Small intestine (tissue), 16 donors: ENCODE results near the gene COA6. TPM values are rescaled to one million over a fixed set of nuclear protein-coding genes. Genes with fewer than 3 reads are reported as not detected.

Source experiments
- DNase-seq, 2 donors: peaks; one replicate each; pipeline versions ENCODE4 v3.0.0 to v3.0.0-alpha.2; 2013
- FAIRE-seq: peaks from 2 replicates; lab custom pipeline; 2012; peaks lifted over from hg19 to GRCh38; lab: Jason Lieb, UNC
- H3K27ac ChIP-seq, 3 donors: one replicate each; pipeline ENCODE4 v1.5.1; 2013; ENCODE audit warnings: low read length in 2 of 3, mild to moderate bottlenecking in 2 of 3, control low read depth in 1 of 3, inconsistent platforms in 1 of 3, low read depth in 1 of 3, moderate library complexity in 1 of 3
- H3K27me3 ChIP-seq, 3 donors: one replicate each; pipeline ENCODE4 v1.6.1; 2013; ENCODE audit warnings: low read length in 3 of 3, inconsistent platforms in 1 of 3; ENCODE audit not compliant: control insufficient read depth in 3 of 3, insufficient read depth in 3 of 3
- H3K36me3 ChIP-seq, 3 donors: one replicate each; pipeline ENCODE4 v1.6.1; 2013; ENCODE audit warnings: low read length in 3 of 3, inconsistent platforms in 1 of 3, low read depth in 1 of 3, mild to moderate bottlenecking in 1 of 3, moderate library complexity in 1 of 3; ENCODE audit not compliant: control insufficient read depth in 3 of 3, insufficient read depth in 2 of 3
- H3K4me1 ChIP-seq, 3 donors: one replicate each; pipeline ENCODE4 v1.6.1; 2013; ENCODE audit warnings: low read length in 2 of 3, inconsistent platforms in 1 of 3, low read depth in 1 of 3, mild to moderate bottlenecking in 1 of 3, moderate library complexity in 1 of 3; ENCODE audit not compliant: control insufficient read depth in 3 of 3, insufficient read depth in 2 of 3
- H3K4me3 ChIP-seq, 3 donors: one replicate each; pipeline ENCODE4 v1.5.1; 2013; ENCODE audit warnings: low read length in 3 of 3, control low read depth in 1 of 3, inconsistent platforms in 1 of 3, low read depth in 1 of 3, mild to moderate bottlenecking in 1 of 3, moderate library complexity in 1 of 3
- H3K9me3 ChIP-seq, 2 donors: one replicate each; pipeline ENCODE4 v1.6.1; 2013; ENCODE audit warnings: low read depth in 1 of 2, low read length in 1 of 2; ENCODE audit not compliant: control insufficient read depth in 2 of 2, insufficient read depth in 1 of 2
- WGBS, 3 donors: extraction: QIAGEN DNeasy Blood & Tissue Kit; methylation state at CpG; one replicate each; pipeline ENCODE4 v1.1.7; 2013; 5-methylcytosine and 5-hydroxymethylcytosine counted together
- long read RNA-seq, 10 donors: transcript quantifications; one replicate each; lab custom pipeline, GENCODE V29; 2026
- polyA plus RNA-seq, 4 donors: library from polyadenylated mRNA; stranded (reverse) in 3 of 4; unstranded in 1 of 4; fragments of 200-250 nt in 3 of 4; fragments of 120-200 nt in 1 of 4; gene quantifications; one replicate each; pipeline versions ENCODE4 v1.2.1 to v1.2.3, GENCODE V29; 2013
- donor health status: healthy with polysubstance abuse.
- donor health status: control.
- donor health status: control.
- donor health status: Bipolar disorder and iron deficiency.
- donor health status: healthy.

Gene COA6, protein sequence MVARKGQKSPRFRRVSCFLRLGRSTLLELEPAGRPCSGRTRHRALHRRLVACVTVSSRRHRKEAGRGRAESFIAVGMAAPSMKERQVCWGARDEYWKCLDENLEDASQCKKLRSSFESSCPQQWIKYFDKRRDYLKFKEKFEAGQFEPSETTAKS
- polyA plus RNA-seq = 100 to 1,000 TPM in 1 of 4 donors, 10 to 100 TPM in 3; 45.4 to 154 (median 88.8) TPM
- long read RNA-seq, donor 1 = 0 reads
- long read RNA-seq, donor 2, transcript COA6-201 (2 exons, 1,013 nt) = minor isoform, 11 of 36 reads
- long read RNA-seq, donor 2, transcript COA6-203 (3 exons, 710 nt) = major isoform, 24 of 36 reads
- long read RNA-seq, donor 2, partial matches to known transcripts = 0 of 36 reads
- long read RNA-seq, donor 2, other reads (novel, unspliced or antisense) = 0 of 36 reads
- long read RNA-seq, donor 3, transcript COA6-203 (3 exons, 710 nt) = major isoform, 34 of 48 reads
- long read RNA-seq, donor 3, transcript COA6-201 (2 exons, 1,013 nt) = minor isoform, 13 of 48 reads
- long read RNA-seq, donor 3, partial matches to known transcripts = 0 of 48 reads
- long read RNA-seq, donor 3, other reads (novel, unspliced or antisense) = 0 of 48 reads
- long read RNA-seq, donor 4, partial matches to known transcripts = 0 of 3 reads
- long read RNA-seq, donor 4, other reads (novel, unspliced or antisense) = 0 of 3 reads
- long read RNA-seq, donor 5, transcript COA6-203 (3 exons, 710 nt) = major isoform, 10 of 20 reads
- long read RNA-seq, donor 5, partial matches to known transcripts = 7 of 20 reads
- long read RNA-seq, donor 5, other reads (novel, unspliced or antisense) = 0 of 20 reads
- long read RNA-seq, donor 6, transcript COA6-203 (3 exons, 710 nt) = major isoform, 39 of 51 reads
- long read RNA-seq, donor 6, transcript COA6-201 (2 exons, 1,013 nt) = minor isoform, 11 of 51 reads
- long read RNA-seq, donor 6, partial matches to known transcripts = 0 of 51 reads
- long read RNA-seq, donor 6, other reads (novel, unspliced or antisense) = 0 of 51 reads
- long read RNA-seq, donor 7 = 0 reads
- long read RNA-seq, donor 8, partial matches to known transcripts = 0 of 6 reads
- long read RNA-seq, donor 8, other reads (novel, unspliced or antisense) = 0 of 6 reads
- long read RNA-seq, donor 9, transcript COA6-203 (3 exons, 710 nt) = major isoform, 7 of 9 reads
- long read RNA-seq, donor 9, partial matches to known transcripts = 0 of 9 reads
- long read RNA-seq, donor 9, other reads (novel, unspliced or antisense) = 0 of 9 reads
- long read RNA-seq, donor 10, transcript COA6-203 (3 exons, 710 nt) = major isoform, 22 of 45 reads
- long read RNA-seq, donor 10, transcript COA6-202 (3 exons, 641 nt) = minor isoform, 7 of 45 reads
- long read RNA-seq, donor 10, transcript COA6-201 (2 exons, 1,013 nt) = minor isoform, 16 of 45 reads
- long read RNA-seq, donor 10, partial matches to known transcripts = 0 of 45 reads
- long read RNA-seq, donor 10, other reads (novel, unspliced or antisense) = 0 of 45 reads

DNA sequence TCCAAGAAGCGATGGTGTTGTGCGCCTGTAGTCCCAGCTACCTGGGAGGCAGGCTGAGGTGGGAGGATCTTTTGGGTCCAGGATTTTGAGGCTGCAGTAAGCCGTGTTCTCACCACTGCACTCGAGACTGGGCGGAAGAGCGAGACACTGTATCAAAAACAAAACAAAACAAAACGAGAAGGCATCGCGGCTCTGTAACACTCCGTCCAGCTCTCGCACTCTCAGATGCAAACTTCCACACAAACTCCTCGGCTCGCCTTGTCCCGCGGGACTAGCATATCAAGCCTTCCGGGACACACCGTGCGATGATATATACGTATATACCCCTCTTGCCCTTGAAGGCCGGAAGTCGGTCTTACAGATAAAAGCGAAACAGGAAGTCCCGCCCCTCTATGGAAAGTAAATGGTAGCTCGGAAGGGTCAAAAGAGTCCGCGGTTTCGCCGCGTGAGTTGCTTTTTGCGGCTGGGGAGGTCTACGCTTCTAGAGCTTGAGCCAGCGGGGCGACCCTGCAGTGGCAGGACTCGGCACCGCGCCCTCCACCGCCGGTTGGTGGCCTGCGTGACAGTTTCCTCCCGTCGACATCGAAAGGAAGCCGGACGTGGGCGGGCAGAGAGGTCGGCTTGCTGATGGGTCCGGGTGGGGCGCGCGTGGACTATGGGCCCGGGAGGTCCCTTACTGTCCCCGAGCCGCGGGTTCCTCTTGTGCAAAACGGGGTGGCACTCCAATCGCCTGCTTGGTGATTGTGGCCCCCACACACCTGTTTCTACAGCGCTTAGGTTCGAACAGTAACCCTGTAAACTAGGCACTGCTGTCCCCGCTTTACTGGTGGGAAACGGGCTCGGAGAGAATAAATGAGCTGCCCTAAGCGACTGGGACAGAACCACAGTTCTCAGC is at the start of gene COA6:
Gene COA6 (plus strand): TSS at position 393 of the 895 bp plus-strand sequence. CDS start 11 bp downstream, at position 404.
- Histone ChIP-seq H3K36me3 (peaks cover 7 to 20% (median 11%) of the 10 kb centered on the region in 3 donors), H3K27ac (peak within 1 kb of the TSS; percentile 92 to 99 (median 93)), H3K9me3 (no peaks in the 10 kb centered on the region), H3K4me1 (peaks cover 0 to 6% (median 0%) of the 10 kb centered on the region in 3 donors), H3K4me3 (peak within 1 kb of the TSS; percentile 42 to 90 (median 85)), H3K27me3 (no peaks in the 10 kb centered on the region)
- 0% methylated on average over 61 to 62 of the region's 62 CpGs for WGBS, 3 donors
- FAIRE-seq (no peak), DNase-seq (peak; percentile 98)

DNA sequence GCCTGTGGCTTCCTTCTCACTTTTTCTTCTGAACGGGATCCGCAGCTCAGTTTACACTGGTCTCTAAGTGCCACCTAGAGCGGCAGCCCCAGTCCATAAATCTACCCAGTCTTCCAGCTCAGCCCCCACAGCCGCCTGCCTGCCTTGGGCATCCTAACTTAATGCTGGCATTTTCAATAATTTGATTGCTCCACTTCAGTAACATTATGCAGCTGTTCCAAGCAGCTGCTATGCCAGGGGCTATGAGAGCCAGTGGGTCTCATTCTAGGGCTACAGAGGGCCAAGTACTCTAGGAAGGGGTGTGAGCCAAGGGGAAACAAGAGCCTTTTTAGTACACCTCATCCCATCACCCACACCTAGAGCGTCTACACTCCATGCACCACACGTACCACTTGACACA is 48.4 kb upstream of the COA6 start:
- Histone ChIP-seq H3K27me3 (peaks cover 0 to 21% (median 7%) of the 10 kb centered on the region in 3 donors), H3K27ac (no peak overlapping the region), H3K36me3 (no peaks in the 10 kb centered on the region), H3K9me3 (no peaks in the 10 kb centered on the region), H3K4me1 (peaks cover 0 to 2% (median 1%) of the 10 kb centered on the region in 3 donors), H3K4me3 (no peak overlapping the region)
- DNase-seq = no peak
- no peak for FAIRE-seq
- WGBS, 3 donors = 77 to 82% (median 81%) methylated on average over 6 of the region's 6 CpGs

DNA sequence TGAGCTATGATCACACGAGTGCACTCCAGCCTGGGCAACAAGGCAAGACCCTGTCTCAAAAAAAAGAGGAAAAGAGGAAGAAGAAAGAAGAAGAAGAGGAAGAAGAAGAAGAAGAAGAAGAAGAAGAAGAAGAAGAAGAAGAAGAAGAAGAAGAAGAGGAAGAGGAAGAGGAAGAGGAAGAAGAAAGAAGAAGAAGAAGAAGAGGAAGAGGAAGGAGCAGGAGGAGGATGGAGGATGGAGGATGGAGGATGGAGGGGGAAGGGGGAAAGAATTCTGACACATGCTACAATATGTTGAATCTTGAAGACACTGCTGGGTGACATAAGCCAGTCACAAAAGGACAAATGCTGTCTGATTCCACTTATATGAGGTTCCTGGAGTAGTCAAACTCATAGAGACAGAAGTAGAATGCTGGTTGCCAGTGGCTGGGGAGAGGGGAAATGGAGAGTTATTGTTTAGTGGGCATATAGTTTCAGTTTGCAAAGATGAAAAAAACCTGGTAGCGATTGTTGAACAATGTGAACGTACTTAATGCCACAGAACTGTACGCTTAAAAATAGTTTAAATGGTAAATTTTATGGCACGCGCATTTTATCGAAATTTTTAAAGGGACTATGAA is 47.3 kb upstream of the COA6 start:
- peaks cover 0 to 2% (median 0%) of the 10 kb centered on the region in 3 donors for H3K4me1 ChIP-seq
- H3K27ac ChIP-seq = no peak overlapping the region
- peaks cover 0 to 21% (median 6%) of the 10 kb centered on the region in 3 donors for H3K27me3 ChIP-seq
- FAIRE-seq (no peak), DNase-seq (no peak)
- 50 to 66% (median 54%) methylated on average over 7 of the region's 7 CpGs for WGBS, 3 donors
- no peak overlapping the region for H3K4me3 ChIP-seq
- no peaks in the 10 kb centered on the region for H3K9me3 ChIP-seq
- no peaks in the 10 kb centered on the region for H3K36me3 ChIP-seq

DNA sequence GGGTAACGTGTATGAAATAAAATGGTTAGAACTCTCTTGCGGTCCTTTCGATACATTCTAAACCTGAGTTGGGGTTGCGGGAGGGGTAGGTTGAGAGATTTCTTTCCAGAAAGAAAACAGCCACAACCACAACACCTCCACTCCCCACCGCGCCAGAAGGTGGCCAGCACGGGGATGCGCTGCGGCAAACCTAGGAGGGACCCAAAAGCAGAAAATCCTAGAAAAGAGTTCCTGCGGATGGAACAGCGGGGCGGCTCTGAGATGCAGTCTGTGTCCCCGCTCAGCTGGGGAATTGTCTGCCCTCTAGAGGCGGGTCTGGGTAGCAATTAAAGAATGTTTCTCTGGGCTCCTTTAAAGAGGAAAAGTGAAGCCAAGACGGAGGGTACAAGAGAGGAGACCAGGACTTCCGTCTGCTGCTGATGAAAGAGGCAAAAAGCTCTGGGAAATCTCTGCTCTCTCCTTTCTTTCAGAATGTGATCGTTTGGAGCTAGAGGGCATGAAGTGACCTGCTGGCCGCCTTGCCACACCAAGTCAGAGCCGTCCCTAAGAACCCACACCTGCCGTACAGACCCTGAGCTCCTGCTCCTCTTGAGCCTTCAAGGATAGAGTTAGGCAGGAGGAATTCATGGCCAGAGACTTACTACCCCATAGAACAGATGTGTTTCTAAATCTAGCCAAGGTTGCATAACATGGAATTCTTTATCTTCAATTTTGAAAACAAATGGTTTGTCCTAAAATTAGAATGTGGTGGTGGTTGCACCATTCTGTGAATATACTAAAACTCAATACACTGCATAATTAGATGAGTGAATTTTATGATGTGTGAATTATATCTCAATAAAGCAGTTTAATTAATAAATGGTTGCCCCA is 46.5 kb upstream of the COA6 start:
- peak; percentile 65 to 67 for DNase-seq
- H3K4me1 ChIP-seq = peaks cover 0 to 2% (median 0%) of the 10 kb centered on the region in 3 donors
- H3K4me3 ChIP-seq = peak overlapping the region in 1 of 3 donors; percentile 30
- 23 to 25% (median 24%) methylated on average over 20 of the region's 20 CpGs for WGBS, 3 donors
- H3K27ac ChIP-seq = no peak overlapping the region
- H3K27me3 ChIP-seq = peaks cover 0 to 21% (median 6%) of the 10 kb centered on the region in 3 donors
- H3K36me3 ChIP-seq = no peaks in the 10 kb centered on the region
- H3K9me3 ChIP-seq = no peaks in the 10 kb centered on the region
- FAIRE-seq = no peak

DNA sequence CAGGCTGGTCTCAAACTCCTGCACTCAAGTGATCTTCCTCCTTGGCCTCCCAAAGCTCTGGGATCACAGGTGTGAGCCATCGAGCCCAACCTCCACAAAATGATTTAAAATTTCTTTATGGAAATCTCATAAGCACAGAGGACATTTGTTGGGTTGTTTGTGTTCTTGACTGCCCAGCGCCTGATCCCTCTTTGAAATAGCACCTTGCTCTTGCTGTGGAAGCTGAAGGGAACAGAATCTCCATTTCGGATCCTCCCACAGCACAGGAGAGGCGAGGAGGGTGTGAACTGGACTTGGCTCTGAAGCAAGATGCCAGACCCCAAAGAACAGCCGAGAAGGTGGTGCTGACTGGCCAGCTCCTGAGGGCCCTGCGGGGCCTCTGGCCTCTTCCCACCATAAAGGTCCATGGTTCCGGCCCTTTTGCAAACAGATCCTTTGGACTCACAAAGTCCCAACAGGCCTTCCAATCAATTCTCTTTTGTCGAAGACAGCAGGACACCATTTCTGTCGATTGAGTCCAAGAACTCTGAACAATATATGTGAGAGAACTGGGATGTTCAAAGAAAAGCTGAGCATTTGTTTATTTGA is 45.6 kb upstream of the COA6 start:
- no peak overlapping the region for H3K27ac ChIP-seq
- WGBS, 3 donors = 78 to 86% (median 79%) methylated on average over 9 of the region's 9 CpGs
- DNase-seq (no peak), FAIRE-seq (no peak)
- H3K27me3 ChIP-seq = peaks cover 0 to 21% (median 6%) of the 10 kb centered on the region in 3 donors
- no peaks in the 10 kb centered on the region for H3K9me3 ChIP-seq
- no peaks in the 10 kb centered on the region for H3K36me3 ChIP-seq
- H3K4me3 ChIP-seq = no peak overlapping the region
- H3K4me1 ChIP-seq = peaks cover 0 to 2% (median 0%) of the 10 kb centered on the region in 3 donors

DNA sequence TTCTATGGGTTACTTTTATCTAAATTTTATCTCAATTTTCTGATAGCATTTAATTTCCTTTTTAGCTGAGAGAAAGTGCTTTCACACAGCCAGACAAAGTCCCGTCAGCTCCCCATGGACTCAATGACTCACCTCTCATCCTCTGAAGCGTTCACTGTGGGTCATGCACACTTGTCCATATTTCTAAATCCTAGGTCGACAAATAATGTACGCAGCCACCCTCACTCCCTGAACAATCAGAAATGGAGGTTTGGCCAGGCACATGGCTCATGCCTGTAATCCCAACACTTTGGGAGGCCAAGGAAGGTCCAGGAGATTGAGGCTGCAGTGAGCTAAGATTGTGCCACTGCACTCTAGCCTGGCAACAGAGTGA is 42.4 kb upstream of the COA6 start:
- WGBS, 3 donors = 57 to 71% (median 66%) methylated on average over 4 of the region's 4 CpGs

More for the DNA sequence above, 42.4 kb upstream of the COA6 start:
- Histone ChIP-seq H3K27ac (no peak overlapping the region), H3K4me1 (peaks cover 0 to 2% (median 0%) of the 10 kb centered on the region in 3 donors), H3K36me3 (no peaks in the 10 kb centered on the region), H3K9me3 (no peaks in the 10 kb centered on the region), H3K27me3 (peaks cover 0 to 6% (median 2%) of the 10 kb centered on the region in 3 donors), H3K4me3 (no peak overlapping the region)
- DNase-seq = no peak
- no peak for FAIRE-seq
